Panc1 (cell line): Measurements from ENCODE around the gene NTRK3. TPM values are rescaled to one million over a fixed set of nuclear protein-coding genes. Genes with fewer than 3 reads are reported as not detected.

Experiments
- ATAC-seq: fragments of 200-7000 bp; cut with Tn5 transposase; 2 replicates; pipeline ENCODE4 v1.9.1; 2020; ENCODE audit warnings: mild to moderate bottlenecking, moderate library complexity
- BruUV-seq: library from RNA; stranded (reverse); fragments of 400-500 nt; replicated peaks from 2 replicates; lab custom pipeline; 2021; lab: Mats Ljungman, UMichigan
- CTCF ChIA-PET: fragments of 300-600 bp; sonication (Branson Sonifier 250); formaldehyde crosslinking; loops from one replicate; lab custom pipeline; 2022; ENCODE audit warnings: antibody characterized with exemption; lab: Charles Lee
- POLR2A ChIA-PET: fragments of 300-600 bp; sonication (Branson Sonifier 250); formaldehyde crosslinking; loops from one replicate; lab custom pipeline; 2022; ENCODE audit warnings: antibody characterized with exemption; lab: Charles Lee
- DNase-seq: peaks from one replicate; pipeline ENCODE4 v3.0.0-alpha.2; 2010; ENCODE audit warnings: low read depth, low spot score
- H3K27ac ChIP-seq: 2 replicates; pipeline ENCODE4 v1.5.1; 2011; ENCODE audit warnings: mild to moderate bottlenecking, low read length, inconsistent platforms
- H3K27me3 ChIP-seq: fragments of 200-500 bp; sonication (Bioruptor generic); 2 replicates; pipeline ENCODE4 v1.6.0; 2014; ENCODE audit warnings: low read length, inconsistent platforms; ENCODE audit not compliant: control insufficient read depth, insufficient read depth
- H3K36me3 ChIP-seq: fragments of 200-500 bp; sonication (Bioruptor generic); 2 replicates; pipeline ENCODE4 v1.5.1; 2014; ENCODE audit warnings: inconsistent platforms, mild to moderate bottlenecking, low read length, moderate library complexity; ENCODE audit not compliant: control insufficient read depth, insufficient read depth
- H3K4me1 ChIP-seq: 2 replicates; pipeline ENCODE4 v1.5.1; 2011; ENCODE audit warnings: inconsistent platforms, mild to moderate bottlenecking, low read length, moderate library complexity; ENCODE audit not compliant: control insufficient read depth, insufficient read depth
- H3K4me3 ChIP-seq, 2 experiments: 2 replicates each; pipeline ENCODE4 v1.5.1; 2011 to 2012; ENCODE audit warnings: low read depth in 2 of 2, low read length in 2 of 2, mild to moderate bottlenecking in 2 of 2, inconsistent platforms in 1 of 2, moderate library complexity in 1 of 2
- H3K9me3 ChIP-seq: fragments of 200-500 bp; sonication (Bioruptor generic); 2 replicates; pipeline ENCODE4 v1.5.1; 2014; ENCODE audit warnings: low read depth, mild to moderate bottlenecking, inconsistent platforms, low read length, moderate library complexity; ENCODE audit not compliant: control insufficient read depth, insufficient read depth
- CTCF ChIP-seq: fragments of 450-650 bp; IDR thresholded peaks from 2 replicates; pipeline ENCODE4 v1.5.1; 2017; ENCODE audit warnings: mild to moderate bottlenecking
- POLR2AphosphoS5 ChIP-seq: IDR thresholded peaks from 2 replicates; pipeline ENCODE4 v1.6.1; 2012; ENCODE audit warnings: mild to moderate bottlenecking, low read depth, low read length, moderate library complexity
- SIN3A ChIP-seq: IDR thresholded peaks from 2 replicates; pipeline ENCODE4 v1.6.1; 2012; ENCODE audit warnings: low read depth, mild to moderate bottlenecking, low read length, moderate library complexity, borderline replicate concordance; ENCODE audit not compliant: insufficient read depth
- TCF7L2 ChIP-seq: IDR thresholded peaks from 2 replicates; pipeline ENCODE4 v1.6.1; 2011; ENCODE audit warnings: mild to moderate bottlenecking, low read depth, low read length, inconsistent platforms
- in situ Hi-C: cut with HindIII; loops from 2 replicates; pipeline ENCODE4 v1.10.0; 2016; ENCODE audit warnings: low sequenced_read_pairs, low pct_unique_long_range_greater_than_20kb
- intact Hi-C: fragments of 100-400 bp; cut with micrococcal nuclease; formaldehyde crosslinking; loops from one replicate; pipeline ENCODE4 v1.10.0; 2022; ENCODE audit not compliant: unreplicated experiment
- total RNA-seq: library from RNA; stranded (reverse); gene quantifications from one replicate; pipeline ENCODE4 v1.2.1, GENCODE V29; 2021; ENCODE audit not compliant: unreplicated experiment
- TF ChIP-seq, protein P1 (sequence below), 2 experiments: IDR thresholded peaks; 2 replicates each; pipeline ENCODE4 v1.6.1; 2011 to 2012; ENCODE audit warnings: low read depth in 2 of 2, control low read depth in 1 of 2, low read length in 1 of 2, mild to moderate bottlenecking in 1 of 2, moderate library complexity in 1 of 2; ENCODE audit not compliant: insufficient read depth in 1 of 2

NTRK3 gene
- total RNA-seq, 1 experiment from 2014 or later = not detected

DNA sequence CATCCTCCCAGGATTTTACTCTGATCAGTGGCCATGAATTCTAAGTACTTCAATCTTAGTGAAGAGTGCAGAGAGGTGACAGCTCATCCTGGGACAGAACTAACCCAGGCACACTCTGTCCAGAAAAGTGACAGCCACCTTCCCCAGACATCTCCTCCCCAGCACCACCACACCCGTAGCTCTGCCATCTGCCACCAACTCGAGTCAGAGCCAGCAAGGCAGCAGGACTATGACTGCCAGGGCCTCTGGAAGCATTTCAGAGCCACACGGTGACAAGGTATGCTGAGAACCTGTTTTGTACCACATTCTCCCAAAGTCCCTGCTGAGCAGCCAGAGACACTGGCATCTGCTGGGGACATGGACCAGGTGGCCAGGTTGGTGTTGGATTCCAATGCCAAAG, 71.0 kb downstream of the NTRK3 start:
- TF ChIP-seq, protein P1, sequence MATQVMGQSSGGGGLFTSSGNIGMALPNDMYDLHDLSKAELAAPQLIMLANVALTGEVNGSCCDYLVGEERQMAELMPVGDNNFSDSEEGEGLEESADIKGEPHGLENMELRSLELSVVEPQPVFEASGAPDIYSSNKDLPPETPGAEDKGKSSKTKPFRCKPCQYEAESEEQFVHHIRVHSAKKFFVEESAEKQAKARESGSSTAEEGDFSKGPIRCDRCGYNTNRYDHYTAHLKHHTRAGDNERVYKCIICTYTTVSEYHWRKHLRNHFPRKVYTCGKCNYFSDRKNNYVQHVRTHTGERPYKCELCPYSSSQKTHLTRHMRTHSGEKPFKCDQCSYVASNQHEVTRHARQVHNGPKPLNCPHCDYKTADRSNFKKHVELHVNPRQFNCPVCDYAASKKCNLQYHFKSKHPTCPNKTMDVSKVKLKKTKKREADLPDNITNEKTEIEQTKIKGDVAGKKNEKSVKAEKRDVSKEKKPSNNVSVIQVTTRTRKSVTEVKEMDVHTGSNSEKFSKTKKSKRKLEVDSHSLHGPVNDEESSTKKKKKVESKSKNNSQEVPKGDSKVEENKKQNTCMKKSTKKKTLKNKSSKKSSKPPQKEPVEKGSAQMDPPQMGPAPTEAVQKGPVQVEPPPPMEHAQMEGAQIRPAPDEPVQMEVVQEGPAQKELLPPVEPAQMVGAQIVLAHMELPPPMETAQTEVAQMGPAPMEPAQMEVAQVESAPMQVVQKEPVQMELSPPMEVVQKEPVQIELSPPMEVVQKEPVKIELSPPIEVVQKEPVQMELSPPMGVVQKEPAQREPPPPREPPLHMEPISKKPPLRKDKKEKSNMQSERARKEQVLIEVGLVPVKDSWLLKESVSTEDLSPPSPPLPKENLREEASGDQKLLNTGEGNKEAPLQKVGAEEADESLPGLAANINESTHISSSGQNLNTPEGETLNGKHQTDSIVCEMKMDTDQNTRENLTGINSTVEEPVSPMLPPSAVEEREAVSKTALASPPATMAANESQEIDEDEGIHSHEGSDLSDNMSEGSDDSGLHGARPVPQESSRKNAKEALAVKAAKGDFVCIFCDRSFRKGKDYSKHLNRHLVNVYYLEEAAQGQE (IDR thresholded peaks at IDR 0.05; ENCODE audit: insufficient read depth in 1 of 2, low read depth in 2 of 2, low read length in 1 of 2) = no peak
- TF ChIP-seq CTCF = no peak
- TF ChIP-seq TCF7L2 = no peak
- TF ChIP-seq SIN3A = no peak
- no peak for TF ChIP-seq POLR2AphosphoS5
- ATAC-seq (no peak), DNase-seq (no peak)
- Histone ChIP-seq H3K36me3 (no peaks in the 10 kb centered on the region), H3K4me3 (no peak overlapping the region), H3K9me3 (no peaks in the 10 kb centered on the region), H3K27ac (no peak overlapping the region), H3K4me1 (no peaks in the 10 kb centered on the region), H3K27me3 (peaks cover 17% of the 10 kb centered on the region)
- ChIA-PET CTCF (no interaction called here), POLR2A (no interaction called here)
- BruUV-seq = no TSS peak
- intact Hi-C loops (no loop called here), in situ Hi-C loops (no loop called here)

GRCh38 chr15:88181613-88182012, 74.9 kb downstream of the NTRK3 start:
- H3K9me3 ChIP-seq = no peaks in the 10 kb centered on the region
- no peak overlapping the region for H3K27ac ChIP-seq
- in situ Hi-C loops (no loop called here), intact Hi-C loops (no loop called here)
- BruUV-seq = no TSS peak
- ChIA-PET CTCF (no interaction called here), POLR2A (no interaction called here)
- peaks cover 8% of the 10 kb centered on the region for H3K27me3 ChIP-seq
- TF ChIP-seq, protein P1 (IDR thresholded peaks at IDR 0.05; ENCODE audit: insufficient read depth in 1 of 2, low read depth in 2 of 2, low read length in 1 of 2) = no peak
- H3K4me3 ChIP-seq = no peak overlapping the region
- no peaks in the 10 kb centered on the region for H3K4me1 ChIP-seq
- H3K36me3 ChIP-seq = no peaks in the 10 kb centered on the region
- ATAC-seq (no peak), DNase-seq (no peak)
